ENCODE measurements around the gene VCL.
"Not testable (repeated sequence)": the region's sequence is repeated elsewhere in the genome, so short reads cannot be mapped to it uniquely, and the experiment has no call there.

The VCL gene

GRCh38 chr10:73971636-73972354, 26.1 kb upstream of the VCL start:
- DNase-seq, result no peak

- DNase-seq, result no peak
Observed at GRCh38 chr10:73973427-73973826, 24.5 kb upstream of the VCL start.

GRCh38 chr10:73974309-73974946, 23.5 kb upstream of the VCL start:
- DNase-seq, result no peak

GRCh38 chr10:73975388-73975787, 22.5 kb upstream of the VCL start:
- DNase-seq, result no peak

- no peak for DNase-seq
Observed at GRCh38 chr10:73979141-73979808, 18.6 kb upstream of the VCL start.

- DNase-seq, result no peak
Observed at GRCh38 chr10:73979809-73980433, 18.0 kb upstream of the VCL start.

- no peak for DNase-seq
Observed at GRCh38 chr10:73981812-73982211, 16.1 kb upstream of the VCL start.

- DNase-seq, result no peak
Observed at GRCh38 chr10:73983096-73984047, 14.5 kb upstream of the VCL start.

- DNase-seq, result no peak
Observed at GRCh38 chr10:73989594-73990150, 8.2 kb upstream of the VCL start.

GRCh38 chr10:73991203-73991883, 6.6 kb upstream of the VCL start:
- no peak for DNase-seq

GRCh38 chr10:73991884-73992245, 6.1 kb upstream of the VCL start:
- no peak for DNase-seq

- DNase-seq, result no peak
Observed at GRCh38 chr10:73992899-73993788, 4.8 kb upstream of the VCL start.

- DNase-seq, result no peak
Observed at GRCh38 chr10:73995035-73995358, 2.9 kb upstream of the VCL start.

- peak in 2 of 56 donors; percentile 43 to 45 for DNase-seq
Observed at GRCh38 chr10:73997461-73997786, 492 bp upstream of the VCL start.

- peak in 3 of 56 donors; percentile 9 to 40 (median 32) for DNase-seq
Observed at GRCh38 chr10:73998623-73998928, 660 bp downstream of the VCL start.

GRCh38 chr10:73998929-73999691, 1.2 kb downstream of the VCL start:
- peak in 41 of 56 donors; percentile 2 to 69 (median 23) for DNase-seq

GRCh38 chr10:73999703-74000102, 1.8 kb downstream of the VCL start:
- DNase-seq, result no peak

GRCh38 chr10:74000244-74000643, 2.3 kb downstream of the VCL start:
- DNase-seq, result not testable (repeated sequence)

All from amygdala (tissue), 56 donors.